CD4-positive, alpha-beta memory T cell (primary cell): Measurements from ENCODE around the gene ME3. TPM values are rescaled to one million over a fixed set of nuclear protein-coding genes. Genes with fewer than 3 reads are reported as not detected.

Experiments used
- CTCF ChIA-PET: fragments of 350-600 bp; sonication (Branson Sonifier 250); formaldehyde crosslinking; loops from one replicate; lab custom pipeline; 2021; ENCODE audit warnings: inconsistent platforms; ENCODE audit not compliant: partially characterized antibody; lab: Charles Lee
- POLR2A ChIA-PET: fragments of 350-600 bp; sonication (Branson Sonifier 250); formaldehyde crosslinking; loops from one replicate; lab custom pipeline; 2021; ENCODE audit not compliant: partially characterized antibody; lab: Charles Lee
- DNase-seq, 5 donors: peaks; one replicate each; pipeline versions ENCODE4 v3.0.0 to v3.0.0-alpha.2; 2020 to 2022; ENCODE audit warnings: mixed read lengths in 1 of 5
- H3K27ac ChIP-seq: one replicate; pipeline ENCODE4 v1.7.0; 2013; ENCODE audit warnings: low read depth, low read length
- H3K27me3 ChIP-seq: 2 replicates; pipeline ENCODE4 v1.7.0; 2013; ENCODE audit warnings: mild to moderate bottlenecking, low read length, moderate library complexity; ENCODE audit not compliant: insufficient read depth
- H3K36me3 ChIP-seq: 2 replicates; pipeline ENCODE4 v1.7.0; 2013; ENCODE audit warnings: mild to moderate bottlenecking, low read length, moderate library complexity; ENCODE audit not compliant: insufficient read depth
- H3K4me1 ChIP-seq: 2 replicates; pipeline ENCODE4 v1.7.0; 2013; ENCODE audit warnings: mild to moderate bottlenecking, low read length, moderate library complexity; ENCODE audit not compliant: insufficient read depth
- H3K4me3 ChIP-seq, 2 donors: one replicate each; pipeline ENCODE4 v1.7.0; 2013; ENCODE audit warnings: low read length in 2 of 2, mild to moderate bottlenecking in 1 of 2
- H3K9me3 ChIP-seq, 2 donors: one replicate each; pipeline ENCODE4 v1.7.0; 2013; ENCODE audit warnings: low read length in 2 of 2, control low read depth in 1 of 2; ENCODE audit not compliant: control insufficient read depth in 1 of 2
- H3K27ac Mint-ChIP-seq, 7 donors: one replicate each; pipeline ENCODE4 v1.8.0; 2020 to 2021; ENCODE audit warnings: mixed read lengths in 7 of 7, mild to moderate bottlenecking in 6 of 7, inconsistent platforms in 3 of 7, moderate library complexity in 3 of 7
- H3K27me3 Mint-ChIP-seq, 2 donors: one replicate each; pipeline ENCODE4 v1.8.0; 2020 to 2021; ENCODE audit warnings: mixed read lengths in 2 of 2
- H3K36me3 Mint-ChIP-seq, 2 donors: one replicate each; pipeline ENCODE4 v1.8.0; 2020 to 2021; ENCODE audit warnings: mixed read lengths in 2 of 2, inconsistent platforms in 1 of 2, mild to moderate bottlenecking in 1 of 2
- H3K4me1 Mint-ChIP-seq, 4 donors: one replicate each; pipeline ENCODE4 v1.8.0; 2020 to 2021; ENCODE audit warnings: mixed read lengths in 4 of 4, mild to moderate bottlenecking in 1 of 4
- H3K4me3 Mint-ChIP-seq, 8 donors: one replicate each; pipeline ENCODE4 v1.8.0; 2020 to 2021; ENCODE audit warnings: mixed read lengths in 8 of 8, mild to moderate bottlenecking in 7 of 8, moderate library complexity in 6 of 8, inconsistent platforms in 3 of 8
- H3K9me3 Mint-ChIP-seq, 8 donors: one replicate each; pipeline ENCODE4 v1.8.0; 2020 to 2021; ENCODE audit warnings: mixed read lengths in 8 of 8, mild to moderate bottlenecking in 5 of 8, inconsistent platforms in 3 of 8, moderate library complexity in 1 of 8
- intact Hi-C: fragments of 100-400 bp; cut with micrococcal nuclease; formaldehyde crosslinking; loops from one replicate; pipeline ENCODE4 v1.15.1; 2023
- polyA plus RNA-seq, 2 donors: library from polyadenylated mRNA; unstranded; fragments of 300-500 nt; fragmentation: Illumina TruSeq; gene quantifications; one replicate each; pipeline ENCODE4 v1.2.3, GENCODE V29; 2021
- total RNA-seq, 2 experiments: library from RNA; stranded (reverse); gene quantifications; one replicate each; pipeline ENCODE4 v1.2.3, GENCODE V29; 2021

The ME3 gene
- total and polyA plus RNA-seq, 4 experiments from 2014 or later = 0.15 to 1.9 (median 1.3) TPM; not detected in 1

GRCh38 chr11:86673055-86673843, 833 bp upstream of the ME3 start:
- Histone ChIP-seq H3K36me3 (no peaks in the 10 kb centered on the region), H3K27ac (no peak overlapping the region), H3K9me3 (no peaks in the 10 kb centered on the region), H3K4me3 (no peak overlapping the region), H3K4me1 (peaks cover 8% of the 10 kb centered on the region), H3K27me3 (no peaks in the 10 kb centered on the region)
- Mint-ChIP-seq H3K36me3 (no peaks in the 10 kb centered on the region), H3K4me3 (peak overlapping the region in 7 of 8 donors; percentile 29 to 76 (median 58)), H3K27me3 (peaks cover 6 to 7% of the 10 kb centered on the region in 2 donors), H3K27ac (no peak overlapping the region), H3K9me3 (no peaks in the 10 kb centered on the region), H3K4me1 (peaks cover 6 to 16% (median 8%) of the 10 kb centered on the region in 4 donors)
- CTCF ChIA-PET = no interaction called here
- intact Hi-C loops = no loop called here
- no peak for DNase-seq
- POLR2A ChIA-PET = no interaction called here

DNA sequence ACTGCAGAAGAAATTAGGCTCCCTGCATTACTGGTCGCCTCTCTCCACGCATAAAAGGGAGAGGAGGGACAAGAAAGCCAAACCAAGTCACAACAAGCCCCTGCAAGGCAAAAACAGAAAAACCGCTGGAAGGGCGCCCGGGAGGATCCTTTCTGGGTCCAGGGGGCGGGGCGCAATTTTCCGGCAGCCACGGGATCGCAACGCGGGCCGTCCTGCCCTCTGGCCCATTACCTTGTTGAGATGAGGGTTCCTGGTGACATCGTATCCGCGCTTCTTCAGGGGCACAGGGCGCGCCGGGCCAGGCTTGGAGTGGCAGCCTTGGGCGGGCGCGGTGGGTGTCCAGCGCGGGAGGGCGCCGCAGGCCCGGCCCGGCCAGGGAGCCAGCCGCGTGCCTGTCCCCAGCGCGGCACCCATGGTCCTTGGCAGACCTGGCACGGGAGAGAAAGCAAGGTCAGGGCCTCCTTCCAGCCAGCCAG, 847 bp downstream of the ME3 start:
- peak overlapping the region in 2 of 7 donors; percentile 11 to 25 for H3K27ac Mint-ChIP-seq
- H3K9me3 ChIP-seq = no peaks in the 10 kb centered on the region
- H3K4me1 ChIP-seq = peaks cover 8% of the 10 kb centered on the region
- H3K27ac ChIP-seq = no peak overlapping the region
- no peaks in the 10 kb centered on the region for H3K9me3 Mint-ChIP-seq
- peak overlapping the region; percentile 60 to 87 (median 75) for H3K4me3 Mint-ChIP-seq
- peak in 1 of 5 donors; percentile 0 for DNase-seq
- peaks cover 6 to 16% (median 8%) of the 10 kb centered on the region in 4 donors for H3K4me1 Mint-ChIP-seq
- no peaks in the 10 kb centered on the region for H3K27me3 ChIP-seq
- ChIA-PET CTCF (no interaction called here), POLR2A (no interaction called here)
- H3K36me3 Mint-ChIP-seq = no peaks in the 10 kb centered on the region
- no peaks in the 10 kb centered on the region for H3K36me3 ChIP-seq
- intact Hi-C loops = no loop called here
- H3K27me3 Mint-ChIP-seq = peaks cover 8 to 10% of the 10 kb centered on the region in 2 donors
- H3K4me3 ChIP-seq = peak overlapping the region; percentile 10 to 63

DNA sequence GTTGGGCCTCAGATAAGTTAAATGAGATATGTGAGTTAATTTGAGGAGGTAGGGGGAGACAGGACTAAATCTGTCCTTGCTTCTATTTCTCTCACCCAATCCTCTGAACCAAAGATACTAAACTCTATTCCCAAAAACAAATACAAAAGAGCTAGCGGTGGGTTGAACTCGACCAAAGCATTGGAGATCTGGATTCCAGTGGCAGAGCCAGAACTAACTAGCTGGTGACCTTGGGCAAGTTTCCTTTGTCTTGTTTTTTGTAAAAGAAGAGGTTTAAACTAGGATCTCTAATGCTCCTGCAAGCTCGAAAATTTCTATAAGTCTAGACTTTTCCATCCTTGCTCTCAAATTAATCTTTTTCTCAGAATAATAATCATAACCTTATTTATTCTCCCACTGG, 1.5 kb downstream of the ME3 start:
- Histone ChIP-seq H3K27me3 (no peaks in the 10 kb centered on the region), H3K27ac (no peak overlapping the region), H3K4me3 (no peak overlapping the region), H3K36me3 (no peaks in the 10 kb centered on the region), H3K9me3 (no peaks in the 10 kb centered on the region), H3K4me1 (peaks cover 8% of the 10 kb centered on the region)
- no peaks in the 10 kb centered on the region for H3K9me3 Mint-ChIP-seq
- ChIA-PET POLR2A (interaction anchor here (0.5 kb wide), 1 partner anchor 371 kb away, joined by 3 read pairs; no protein-coding TSS in a partner anchor), CTCF (no interaction called here)
- peak overlapping the region; percentile 60 to 87 (median 75) for H3K4me3 Mint-ChIP-seq
- H3K4me1 Mint-ChIP-seq = peaks cover 6 to 16% (median 8%) of the 10 kb centered on the region in 4 donors
- intact Hi-C loops = no loop called here
- no peak for DNase-seq
- H3K27me3 Mint-ChIP-seq = peaks cover 9 to 10% of the 10 kb centered on the region in 2 donors
- no peaks in the 10 kb centered on the region for H3K36me3 Mint-ChIP-seq
- H3K27ac Mint-ChIP-seq = peak overlapping the region in 2 of 7 donors; percentile 11 to 15

DNA sequence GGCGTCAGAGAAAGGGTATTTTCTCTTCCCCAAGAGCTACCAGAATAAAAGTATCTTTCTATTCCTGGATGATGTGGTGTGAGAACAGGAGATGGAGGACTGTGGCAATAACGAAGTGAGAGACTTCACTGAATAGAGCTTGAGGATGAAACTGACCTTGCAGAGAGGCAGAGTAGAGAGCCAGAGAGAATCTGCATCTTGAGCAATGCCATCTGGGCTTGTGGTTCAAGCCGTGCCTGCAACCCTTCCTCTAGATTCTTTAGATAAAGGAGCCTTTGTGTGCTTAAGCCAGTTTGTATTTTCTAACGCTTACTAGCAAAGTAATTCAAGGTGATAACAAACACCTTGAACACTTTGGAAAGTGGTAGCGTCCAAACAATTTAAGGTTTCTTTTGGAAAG, 2.2 kb downstream of the ME3 start:
- CTCF ChIA-PET = no interaction called here

DNA sequence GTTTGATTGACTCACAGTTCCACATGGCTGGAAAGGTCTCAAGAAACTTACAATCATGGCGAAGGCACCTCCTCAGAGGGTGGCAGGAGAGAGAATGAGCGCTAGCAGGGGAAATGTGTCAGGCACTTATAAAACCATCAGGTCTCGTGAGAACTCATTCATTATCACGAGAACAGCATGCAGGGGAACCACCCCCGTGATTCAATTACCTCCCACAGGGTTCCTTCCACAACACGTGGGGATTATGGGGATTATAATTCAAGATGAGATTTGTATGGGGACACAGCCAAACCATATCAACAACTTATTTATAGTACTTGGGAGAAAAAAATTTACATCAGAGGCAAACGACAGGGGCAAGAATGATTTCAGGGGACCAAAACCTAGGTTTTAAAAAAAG, 3.0 kb downstream of the ME3 start:
- Histone ChIP-seq H3K36me3 (no peaks in the 10 kb centered on the region), H3K27me3 (no peaks in the 10 kb centered on the region), H3K4me1 (peaks cover 8% of the 10 kb centered on the region), H3K9me3 (no peaks in the 10 kb centered on the region), H3K4me3 (no peak overlapping the region), H3K27ac (no peak overlapping the region)
- intact Hi-C loops = no loop called here
- Mint-ChIP-seq H3K27me3 (peaks cover 14 to 15% of the 10 kb centered on the region in 2 donors), H3K9me3 (no peaks in the 10 kb centered on the region), H3K36me3 (no peaks in the 10 kb centered on the region), H3K4me3 (peak overlapping the region in 2 of 8 donors; percentile 5 to 9), H3K27ac (no peak overlapping the region), H3K4me1 (peaks cover 6 to 16% (median 8%) of the 10 kb centered on the region in 4 donors)
- POLR2A ChIA-PET = no interaction called here
- CTCF ChIA-PET = interaction anchor here (1.2 kb wide), 1 partner anchor 10 kb away, joined by 3 read pairs; no protein-coding TSS in a partner anchor
- no peak for DNase-seq

More for the DNA sequence above, 2.2 kb downstream of the ME3 start:
- intact Hi-C loops = no loop called here
- H3K4me3 ChIP-seq = no peak overlapping the region
- H3K27me3 ChIP-seq = no peaks in the 10 kb centered on the region
- POLR2A ChIA-PET = no interaction called here
- peaks cover 8% of the 10 kb centered on the region for H3K4me1 ChIP-seq
- peaks cover 12% of the 10 kb centered on the region in 2 donors for H3K27me3 Mint-ChIP-seq
- H3K4me3 Mint-ChIP-seq = peak overlapping the region in 1 of 8 donors; percentile 6
- H3K27ac ChIP-seq = no peak overlapping the region
- H3K4me1 Mint-ChIP-seq = peaks cover 6 to 16% (median 8%) of the 10 kb centered on the region in 4 donors
- no peaks in the 10 kb centered on the region for H3K9me3 Mint-ChIP-seq
- no peak overlapping the region for H3K27ac Mint-ChIP-seq
- no peaks in the 10 kb centered on the region for H3K9me3 ChIP-seq
- no peaks in the 10 kb centered on the region for H3K36me3 ChIP-seq
- DNase-seq = no peak
- H3K36me3 Mint-ChIP-seq = no peaks in the 10 kb centered on the region

DNA sequence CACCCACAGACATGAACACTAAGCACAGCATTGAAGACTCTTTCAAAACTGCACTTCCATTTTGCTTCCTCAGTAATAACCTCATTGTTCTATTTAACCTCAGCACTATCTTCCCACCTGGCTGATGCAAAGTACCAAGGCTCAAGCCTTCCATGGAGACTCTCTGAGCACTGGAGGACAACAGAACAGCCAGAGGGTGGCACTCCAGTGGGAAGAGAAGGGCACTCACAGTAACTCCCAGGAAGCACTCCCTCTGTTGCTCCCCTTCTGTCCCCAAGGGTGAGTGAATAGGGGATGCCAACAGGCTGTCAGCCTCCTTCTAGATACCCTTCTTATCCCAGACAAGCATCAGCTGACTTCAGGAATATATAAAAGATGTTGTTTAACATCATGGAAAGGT, 3.5 kb downstream of the ME3 start:
- no peaks in the 10 kb centered on the region for H3K27me3 ChIP-seq
- Mint-ChIP-seq H3K9me3 (no peaks in the 10 kb centered on the region), H3K4me3 (no peak overlapping the region), H3K36me3 (no peaks in the 10 kb centered on the region), H3K27me3 (peaks cover 13 to 14% of the 10 kb centered on the region in 2 donors), H3K4me1 (peaks cover 6 to 16% (median 8%) of the 10 kb centered on the region in 4 donors), H3K27ac (no peak overlapping the region)
- peaks cover 8% of the 10 kb centered on the region for H3K4me1 ChIP-seq
- no peak for DNase-seq
- H3K9me3 ChIP-seq = no peaks in the 10 kb centered on the region
- no peak overlapping the region for H3K27ac ChIP-seq
- intact Hi-C loops = no loop called here
- ChIA-PET CTCF (interaction anchor here (1.2 kb wide), 1 partner anchor 9 kb away, joined by 3 read pairs; no protein-coding TSS in a partner anchor), POLR2A (no interaction called here)
- no peaks in the 10 kb centered on the region for H3K36me3 ChIP-seq
- H3K4me3 ChIP-seq = no peak overlapping the region

DNA sequence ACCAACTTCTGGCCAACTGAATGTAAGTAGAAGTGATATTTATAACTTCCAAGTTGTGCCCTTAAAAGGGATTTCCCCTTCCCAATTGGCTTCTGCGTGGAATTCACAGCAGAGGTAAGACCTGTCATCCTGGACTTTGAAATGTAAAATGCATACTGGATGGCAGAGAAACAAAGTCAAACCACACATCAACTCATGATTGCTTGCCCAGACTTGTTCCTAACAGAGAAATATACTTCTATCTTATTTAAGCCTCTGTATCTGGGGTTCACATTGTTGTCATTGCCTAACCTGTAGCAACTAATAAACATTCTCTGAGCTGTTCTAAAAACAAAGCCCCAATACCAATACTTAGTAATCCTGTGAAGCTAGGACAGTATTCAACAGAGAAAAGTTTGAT, 6.2 kb downstream of the ME3 start:
- POLR2A ChIA-PET = no interaction called here
- H3K4me1 Mint-ChIP-seq = peaks cover 1 to 5% (median 2%) of the 10 kb centered on the region in 4 donors
- no peak overlapping the region for H3K27ac Mint-ChIP-seq
- CTCF ChIA-PET = interaction anchor here (1.4 kb wide), 1 partner anchor 10 kb away, joined by 3 read pairs; no protein-coding TSS in a partner anchor
- H3K9me3 Mint-ChIP-seq = no peaks in the 10 kb centered on the region
- H3K27ac ChIP-seq = no peak overlapping the region
- H3K4me1 ChIP-seq = peaks cover 4% of the 10 kb centered on the region
- H3K4me3 ChIP-seq = no peak overlapping the region
- H3K36me3 Mint-ChIP-seq = no peaks in the 10 kb centered on the region
- no peak for DNase-seq
- no peaks in the 10 kb centered on the region for H3K27me3 ChIP-seq
- H3K4me3 Mint-ChIP-seq = no peak overlapping the region
- H3K27me3 Mint-ChIP-seq = peaks cover 10 to 14% of the 10 kb centered on the region in 2 donors
- H3K36me3 ChIP-seq = no peaks in the 10 kb centered on the region
- intact Hi-C loops = no loop called here
- H3K9me3 ChIP-seq = no peaks in the 10 kb centered on the region
